Gastrocnemius medialis (tissue), 4 donors: ENCODE results near the gene INKA1.

Source experiments
- POLR2A ChIP-seq, 2 donors: fragments of 450-650 bp; IDR thresholded peaks; one replicate each; pipeline ENCODE4 v1.6.1; 2017; ENCODE audit warnings: antibody characterized with exemption in 2 of 2, mild to moderate bottlenecking in 2 of 2, moderate library complexity in 2 of 2
- TF ChIP-seq, protein P1 (sequence below), 5 experiments: fragments of 450-650 bp in 3 of 5; fragments of 200-600 bp in 2 of 5; sonication (generic) in 2 of 5; IDR thresholded peaks in 4 of 5; conservative IDR thresholded peaks in 1 of 5; 1 replicate in 4 of 5; 2 replicates in 1 of 5; pipeline ENCODE4 v1.5.1; 2016 to 2019; ENCODE audit warnings: antibody characterized with exemption in 5 of 5, mild to moderate bottlenecking in 3 of 5, moderate library complexity in 3 of 5

GRCh38 chr3:49780080-49780974 lies 22.7 kb upstream of the INKA1 start:
- TF ChIP-seq, protein P1, sequence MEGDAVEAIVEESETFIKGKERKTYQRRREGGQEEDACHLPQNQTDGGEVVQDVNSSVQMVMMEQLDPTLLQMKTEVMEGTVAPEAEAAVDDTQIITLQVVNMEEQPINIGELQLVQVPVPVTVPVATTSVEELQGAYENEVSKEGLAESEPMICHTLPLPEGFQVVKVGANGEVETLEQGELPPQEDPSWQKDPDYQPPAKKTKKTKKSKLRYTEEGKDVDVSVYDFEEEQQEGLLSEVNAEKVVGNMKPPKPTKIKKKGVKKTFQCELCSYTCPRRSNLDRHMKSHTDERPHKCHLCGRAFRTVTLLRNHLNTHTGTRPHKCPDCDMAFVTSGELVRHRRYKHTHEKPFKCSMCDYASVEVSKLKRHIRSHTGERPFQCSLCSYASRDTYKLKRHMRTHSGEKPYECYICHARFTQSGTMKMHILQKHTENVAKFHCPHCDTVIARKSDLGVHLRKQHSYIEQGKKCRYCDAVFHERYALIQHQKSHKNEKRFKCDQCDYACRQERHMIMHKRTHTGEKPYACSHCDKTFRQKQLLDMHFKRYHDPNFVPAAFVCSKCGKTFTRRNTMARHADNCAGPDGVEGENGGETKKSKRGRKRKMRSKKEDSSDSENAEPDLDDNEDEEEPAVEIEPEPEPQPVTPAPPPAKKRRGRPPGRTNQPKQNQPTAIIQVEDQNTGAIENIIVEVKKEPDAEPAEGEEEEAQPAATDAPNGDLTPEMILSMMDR (IDR thresholded peaks at IDR 0.05 in 4 of 5, conservative IDR thresholded peaks at IDR 0.05 in 1 of 5) = no peak
- no peak for TF ChIP-seq POLR2A (IDR thresholded peaks at IDR 0.05)
